ENCODE results near the gene GATA6. TPM values are rescaled to one million over a fixed set of nuclear protein-coding genes. Genes with fewer than 3 reads are reported as not detected.

GATA6 gene
- total and polyA plus RNA-seq, 2 of the 8 experiments (the other 6 are each of a cell fraction or from before 2014, with no cell fraction given): 0.09 TPM; not detected in 1

DNA sequence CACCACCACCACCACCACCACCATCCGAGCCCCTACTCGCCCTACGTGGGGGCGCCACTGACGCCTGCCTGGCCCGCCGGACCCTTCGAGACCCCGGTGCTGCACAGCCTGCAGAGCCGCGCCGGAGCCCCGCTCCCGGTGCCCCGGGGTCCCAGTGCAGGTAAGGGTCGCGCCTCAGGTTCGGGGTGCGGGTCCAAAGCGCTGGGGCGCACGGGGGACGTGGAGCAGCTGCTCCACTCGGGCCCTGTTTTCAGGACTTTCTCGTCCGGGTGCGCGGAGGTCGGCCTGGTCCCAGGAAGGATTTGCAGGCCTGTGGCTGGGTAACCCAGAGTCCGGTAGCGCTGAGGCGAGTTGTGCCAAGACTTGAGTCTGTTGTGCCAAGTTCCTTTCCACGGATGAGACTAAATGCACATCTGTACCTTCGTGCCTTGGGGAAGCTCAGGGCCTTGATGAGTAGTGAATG, 2.8 kb downstream of the GATA6 start:
- FAIRE-seq (no peak), DNase-seq (ENCODE audit: low read depth in 1 of 2, low spot score in 2 of 2) (peak in 1 of 2 experiments; percentile 57)
- Histone ChIP-seq H3K4me3 (ENCODE audit: extremely low read depth in 1 of 4, insufficient read depth in 2 of 4, low read depth in 3 of 4, low read length in 4 of 4) (peak overlapping the region in 1 of 4 experiments; percentile 44; a peak in 3 of 8 replicates), H2BK20ac (ENCODE audit: low read length) (no peak overlapping the region), H3K23ac (ENCODE audit: insufficient read length) (no peak overlapping the region), H4K8ac (ENCODE audit: extremely low read depth, insufficient read depth, low read length) (peak overlapping the region; percentile 53), H2BK120ac (replicated peaks; ENCODE audit: low read depth, low read length) (no peak overlapping the region), H3K79me1 (ENCODE audit: low read depth, low read length) (no peaks in the 10 kb centered on the region), H3K4me1 (replicated peaks in 1 of 4; ENCODE audit: control insufficient read depth in 3 of 4, insufficient read depth in 4 of 4, low read length in 3 of 4) (peaks cover 0 to 30% (median 12%) of the 10 kb centered on the region in 4 experiments; a peak in 5 of 7 replicates), H3K27ac (ENCODE audit: low read depth, low read length) (no peak overlapping the region), H3K14ac (ENCODE audit: insufficient read length) (no peak overlapping the region), H3K79me2 (ENCODE audit: control insufficient read depth in 1 of 2, insufficient read depth in 2 of 2, low read length in 2 of 2) (no peaks in the 10 kb centered on the region), H3K27me3 (replicated peaks in 1 of 4; ENCODE audit: control insufficient read depth in 3 of 4, extremely low read depth in 1 of 4, insufficient read depth in 3 of 4, low read length in 3 of 4) (peaks cover 84 to 100% (median 94%) of the 10 kb centered on the region in 4 experiments), H2BK5ac (ENCODE audit: low read depth, low read length) (no peak overlapping the region), H3K36me3 (ENCODE audit: control insufficient read depth in 2 of 4, insufficient read depth in 4 of 4, low read length in 3 of 4) (peaks cover 0 to 17% (median 0%) of the 10 kb centered on the region in 4 experiments; a peak in 1 of 8 replicates), H3K18ac (ENCODE audit: extremely low read depth, low read length) (no peak overlapping the region; the same call in 1 of the 2 replicates), H3K4me2 (ENCODE audit: insufficient read depth in 1 of 2, low read depth in 2 of 2, low read length in 2 of 2) (peak overlapping the region; percentile 71 to 88; a peak in 3 of 4 replicates), H3K9ac (replicated peaks in 1 of 4; ENCODE audit: extremely low read depth in 1 of 4, low read depth in 3 of 4, low read length in 3 of 4) (no peak overlapping the region), H4K5ac (ENCODE audit: insufficient read length, low read depth, low read length) (no peak overlapping the region), H3K9me3 (ENCODE audit: insufficient read depth in 2 of 2, low read depth in 1 of 2, low read length in 1 of 2) (no peaks in the 10 kb centered on the region), H2BK12ac (ENCODE audit: low read depth, low read length) (0 out of 2 replicates have a peak overlapping the region, but pooled peaks have one; percentile 63), H3K4ac (replicated peaks; ENCODE audit: insufficient read length, low read depth, low read length) (no peak overlapping the region), H4K91ac (replicated peaks; ENCODE audit: insufficient read length, low read length) (no peak overlapping the region), H2BK15ac (ENCODE audit: low read length) (no peak overlapping the region), H2AFZ (ENCODE audit: low read length) (no peak overlapping the region), H3K23me2 (ENCODE audit: low read depth, low read length) (peaks cover 15% of the 10 kb centered on the region; the same call in 1 of the 2 replicates), H3K56ac (replicated peaks; ENCODE audit: insufficient read length, low read depth, low read length) (no peak overlapping the region), H2AK5ac (ENCODE audit: low read depth, low read length) (no peak overlapping the region; the same call in 1 of the 2 replicates), H4K20me1 (replicated peaks in 1 of 2; ENCODE audit: control insufficient read depth in 1 of 2, insufficient read depth in 2 of 2, low read length in 2 of 2) (peaks cover 24 to 29% of the 10 kb centered on the region in 2 experiments)
- CTCF ChIA-PET (ENCODE audit: partially characterized antibody): no interaction called here
- WGBS, 2 experiments (ENCODE audit: extremely low coverage in 1 of 2, insufficient coverage in 1 of 2, insufficient read length in 1 of 2, insufficient replicate concordance in 2 of 2, low coverage in 1 of 2, low lambda C conversion rate in 2 of 2, missing lambda C conversion rate in 1 of 2): 4% methylated on average over 34 of the region's 34 CpGs; no CpG with 5 or more reads in 1 of the 2 experiments
- TF ChIP-seq CBX8 (IDR thresholded peaks at IDR 0.05; ENCODE audit: borderline replicate concordance, low read depth, low read length) (peak; percentile 93; the same call in 1 of the 2 replicates), EGR1 (IDR thresholded peaks at IDR 0.05; ENCODE audit: borderline replicate concordance, low read depth, low read length) (no peak), EZH2 (IDR thresholded peaks at IDR 0.05; ENCODE audit: low read depth, low read length, severe bottlenecking) (peak; percentile 95), SUZ12 (IDR thresholded peaks at IDR 0.05; ENCODE audit: low read length) (peak; percentile 93; the same call in 1 of the 2 replicates), RNF2 (IDR thresholded peaks at IDR 0.05; ENCODE audit: borderline replicate concordance, low read depth, low read length, missing control alignments, poor library complexity, severe bottlenecking) (peak; percentile 97)
- POLR2A ChIA-PET (ENCODE audit: partially characterized antibody): no interaction called here
